Epithelial cell of proximal tubule (primary cell): ENCODE results near the gene TRPC4AP. TPM values are rescaled to one million over a fixed set of nuclear protein-coding genes. Genes with fewer than 3 reads are reported as not detected.

Experiments
- DNase-seq: peaks from one replicate; pipeline ENCODE4 v3.0.0-alpha.2; 2011; ENCODE audit warnings: low read depth
- H3K4me3 ChIP-seq: 2 replicates; pipeline ENCODE4 v1.5.1; 2011; ENCODE audit warnings: low read depth, mild to moderate bottlenecking, low read length
- total RNA-seq: library from RNA; depleted of rRNA; stranded (reverse); fragments of >200 nt; gene quantifications from 2 replicates; pipeline ENCODE4 v1.2.3, GENCODE V29; 2015
- TF ChIP-seq, protein P1 (sequence below): conservative IDR thresholded peaks from 2 replicates; pipeline ENCODE4 v1.5.1; 2012; ENCODE audit warnings: low read depth, mild to moderate bottlenecking, low read length

TRPC4AP gene
- total RNA-seq, 1 donor from 2014 or later, result 58.6 TPM

- no peak for DNase-seq
- H3K4me3 ChIP-seq, result no peak overlapping the region
- TF ChIP-seq, protein P1, sequence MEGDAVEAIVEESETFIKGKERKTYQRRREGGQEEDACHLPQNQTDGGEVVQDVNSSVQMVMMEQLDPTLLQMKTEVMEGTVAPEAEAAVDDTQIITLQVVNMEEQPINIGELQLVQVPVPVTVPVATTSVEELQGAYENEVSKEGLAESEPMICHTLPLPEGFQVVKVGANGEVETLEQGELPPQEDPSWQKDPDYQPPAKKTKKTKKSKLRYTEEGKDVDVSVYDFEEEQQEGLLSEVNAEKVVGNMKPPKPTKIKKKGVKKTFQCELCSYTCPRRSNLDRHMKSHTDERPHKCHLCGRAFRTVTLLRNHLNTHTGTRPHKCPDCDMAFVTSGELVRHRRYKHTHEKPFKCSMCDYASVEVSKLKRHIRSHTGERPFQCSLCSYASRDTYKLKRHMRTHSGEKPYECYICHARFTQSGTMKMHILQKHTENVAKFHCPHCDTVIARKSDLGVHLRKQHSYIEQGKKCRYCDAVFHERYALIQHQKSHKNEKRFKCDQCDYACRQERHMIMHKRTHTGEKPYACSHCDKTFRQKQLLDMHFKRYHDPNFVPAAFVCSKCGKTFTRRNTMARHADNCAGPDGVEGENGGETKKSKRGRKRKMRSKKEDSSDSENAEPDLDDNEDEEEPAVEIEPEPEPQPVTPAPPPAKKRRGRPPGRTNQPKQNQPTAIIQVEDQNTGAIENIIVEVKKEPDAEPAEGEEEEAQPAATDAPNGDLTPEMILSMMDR, result no peak
These were observed 96.2 kb downstream of the TRPC4AP start for GRCh38 chr20:34996243-34997028.

- DNase-seq, result no peak
- no peak overlapping the region for H3K4me3 ChIP-seq
- TF ChIP-seq, protein P1, result no peak
These were observed 96.9 kb downstream of the TRPC4AP start for GRCh38 chr20:34995696-34996095.

- DNase-seq, result no peak
- H3K4me3 ChIP-seq, result no peak overlapping the region
- TF ChIP-seq, protein P1, result no peak
These were observed 97.4 kb downstream of the TRPC4AP start for GRCh38 chr20:34995192-34995591.

DNA sequence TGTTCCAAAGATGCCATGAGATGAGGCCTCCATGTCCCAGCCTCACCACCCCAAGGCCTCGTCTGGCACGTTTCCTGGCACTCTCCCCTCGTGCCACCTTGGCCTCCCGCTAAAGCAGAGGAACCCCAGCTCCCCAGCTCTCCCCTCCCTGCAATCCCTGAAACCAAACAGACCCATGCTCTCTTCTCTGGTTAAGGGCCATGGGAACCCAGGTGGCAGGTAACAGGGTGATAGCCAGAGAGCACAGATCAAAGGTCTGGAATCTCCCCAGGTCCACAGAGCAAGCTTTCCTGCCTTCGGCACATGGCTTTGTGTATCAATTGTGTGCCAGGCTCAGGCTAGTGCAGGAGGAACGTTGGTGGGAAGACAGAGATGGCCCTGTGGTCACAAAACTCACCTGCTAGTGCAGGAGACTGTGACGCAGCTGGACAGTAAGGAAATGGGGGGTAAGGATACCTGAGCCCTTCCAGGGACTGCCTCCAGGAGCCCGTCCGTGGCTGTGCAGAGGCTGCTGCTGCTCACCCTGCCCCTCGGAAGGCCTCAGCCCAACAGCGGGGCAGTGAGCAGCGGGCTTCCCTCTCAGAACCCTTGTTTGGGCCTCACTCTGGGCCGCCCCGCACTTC lies 98.0 kb downstream of the TRPC4AP start:
- no peak for DNase-seq
- no peak overlapping the region for H3K4me3 ChIP-seq
- TF ChIP-seq, protein P1, result no peak

GRCh38 chr20:34993941-34994508 lies 98.6 kb downstream of the TRPC4AP start:
- TF ChIP-seq, protein P1, result no peak
- no peak overlapping the region for H3K4me3 ChIP-seq
- no peak for DNase-seq

- TF ChIP-seq, protein P1, result no peak
- no peak overlapping the region for H3K4me3 ChIP-seq
- DNase-seq, result no peak
These were observed 99.7 kb downstream of the TRPC4AP start for GRCh38 chr20:34992751-34993417.
